ENCODE data around the gene TRAPPC8. TPM values are rescaled to one million over a fixed set of nuclear protein-coding genes. Genes with fewer than 3 reads are reported as not detected.
"Not testable (repeated sequence)": the region's sequence is repeated elsewhere in the genome, so short reads cannot be mapped to it uniquely, and the experiment has no call there.

TRAPPC8 gene
- total RNA-seq, 1 donor from 2014 or later: 50.9 TPM

DNA sequence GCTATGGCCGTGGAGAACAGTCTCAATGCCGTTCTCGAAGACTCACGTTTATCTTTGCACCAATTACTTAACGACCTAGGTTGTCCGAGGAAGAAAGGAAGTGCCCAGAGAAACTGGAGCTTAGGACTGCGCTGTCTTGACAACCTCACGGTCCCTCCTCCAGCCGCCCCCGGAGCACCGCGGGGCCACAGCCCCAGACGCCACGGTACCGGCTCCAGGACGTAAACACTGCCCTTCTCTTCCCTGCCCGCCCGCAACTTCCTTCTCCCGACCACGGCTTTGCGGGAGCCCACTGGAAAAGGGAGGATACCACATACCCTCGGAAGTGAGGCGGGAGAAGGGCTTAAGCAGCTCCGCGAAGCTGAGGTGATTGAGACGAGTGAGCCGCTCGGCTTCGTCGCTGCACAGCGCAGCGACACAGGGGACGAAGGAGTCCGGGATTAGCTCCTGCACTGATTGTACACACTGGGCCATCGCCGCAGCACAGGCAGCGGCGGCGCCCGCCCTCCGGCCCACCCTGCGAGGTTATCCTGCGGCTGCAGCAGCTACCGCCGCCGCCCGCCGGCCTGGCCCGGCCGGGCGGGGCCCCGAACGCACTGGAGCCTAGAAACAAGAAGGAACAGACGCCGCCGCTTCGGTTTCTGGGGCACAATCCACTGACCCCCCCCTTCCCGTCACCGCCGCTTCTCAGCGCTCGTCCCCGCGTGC, 483 bp downstream of the TRAPPC8 start:
- Histone ChIP-seq H3K36me3 (no peaks in the 10 kb centered on the region), H3K9me3 (no peaks in the 10 kb centered on the region), H3K27ac (peak overlapping the region; percentile 89), H3K4me1 (peaks cover 27% of the 10 kb centered on the region), H3K27me3 (no peaks in the 10 kb centered on the region), H3K4me3 (peak overlapping the region; percentile 86)
- TF ChIP-seq, protein P1, sequence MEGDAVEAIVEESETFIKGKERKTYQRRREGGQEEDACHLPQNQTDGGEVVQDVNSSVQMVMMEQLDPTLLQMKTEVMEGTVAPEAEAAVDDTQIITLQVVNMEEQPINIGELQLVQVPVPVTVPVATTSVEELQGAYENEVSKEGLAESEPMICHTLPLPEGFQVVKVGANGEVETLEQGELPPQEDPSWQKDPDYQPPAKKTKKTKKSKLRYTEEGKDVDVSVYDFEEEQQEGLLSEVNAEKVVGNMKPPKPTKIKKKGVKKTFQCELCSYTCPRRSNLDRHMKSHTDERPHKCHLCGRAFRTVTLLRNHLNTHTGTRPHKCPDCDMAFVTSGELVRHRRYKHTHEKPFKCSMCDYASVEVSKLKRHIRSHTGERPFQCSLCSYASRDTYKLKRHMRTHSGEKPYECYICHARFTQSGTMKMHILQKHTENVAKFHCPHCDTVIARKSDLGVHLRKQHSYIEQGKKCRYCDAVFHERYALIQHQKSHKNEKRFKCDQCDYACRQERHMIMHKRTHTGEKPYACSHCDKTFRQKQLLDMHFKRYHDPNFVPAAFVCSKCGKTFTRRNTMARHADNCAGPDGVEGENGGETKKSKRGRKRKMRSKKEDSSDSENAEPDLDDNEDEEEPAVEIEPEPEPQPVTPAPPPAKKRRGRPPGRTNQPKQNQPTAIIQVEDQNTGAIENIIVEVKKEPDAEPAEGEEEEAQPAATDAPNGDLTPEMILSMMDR (IDR thresholded peaks at IDR 0.05): no peak
- ATAC-seq (peak; percentile 66), DNase-seq (peak; percentile 85)
- intact Hi-C loops (cut with DNase I): no loop called here

DNA sequence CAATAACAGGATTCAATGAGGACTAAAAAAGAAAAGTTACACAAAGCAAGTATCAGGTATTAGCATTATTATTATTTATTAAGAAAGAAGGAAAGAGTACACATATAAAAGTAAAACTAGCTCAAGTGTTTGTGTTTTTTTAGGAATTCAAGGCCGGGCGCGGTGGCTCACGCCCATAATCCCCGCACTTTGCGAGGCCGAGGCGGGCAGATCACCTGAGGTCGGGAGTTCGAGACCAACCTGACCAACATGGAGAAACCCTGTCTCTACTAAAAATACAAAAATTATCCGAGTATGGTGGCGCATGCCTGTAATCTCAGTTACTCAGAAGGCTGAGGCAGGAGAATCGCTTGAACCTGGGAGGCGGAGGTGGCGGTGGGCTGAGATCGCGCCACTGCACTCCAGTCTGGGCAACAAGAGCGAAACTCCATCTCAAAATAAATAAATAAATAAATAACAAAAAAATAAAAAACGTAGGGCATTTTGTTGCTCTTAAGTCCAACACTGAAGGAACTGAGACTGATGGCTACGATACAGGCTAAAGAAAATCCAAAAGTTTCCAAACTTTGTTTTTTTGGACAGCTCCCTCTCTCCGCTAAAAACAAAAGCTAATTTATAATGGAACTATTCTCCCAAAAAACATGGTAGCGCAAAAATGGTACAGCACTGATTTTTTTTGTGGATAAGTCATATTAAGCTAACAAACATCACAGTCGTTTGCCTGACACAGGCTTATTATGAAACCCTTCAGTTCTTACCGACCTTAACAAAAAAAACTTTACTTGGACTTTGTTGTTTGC, 1.7 kb downstream of the TRAPPC8 start:
- peaks cover 27% of the 10 kb centered on the region for H3K4me1 ChIP-seq
- no peaks in the 10 kb centered on the region for H3K27me3 ChIP-seq
- H3K36me3 ChIP-seq: peaks cover 4% of the 10 kb centered on the region
- no peaks in the 10 kb centered on the region for H3K9me3 ChIP-seq
- DNase-seq (no peak), ATAC-seq (no peak)
- TF ChIP-seq, protein P1 (IDR thresholded peaks at IDR 0.05): no peak
- H3K4me3 ChIP-seq: peak overlapping the region; percentile 86
- intact Hi-C loops (cut with DNase I): no loop called here
- no peak overlapping the region for H3K27ac ChIP-seq

DNA sequence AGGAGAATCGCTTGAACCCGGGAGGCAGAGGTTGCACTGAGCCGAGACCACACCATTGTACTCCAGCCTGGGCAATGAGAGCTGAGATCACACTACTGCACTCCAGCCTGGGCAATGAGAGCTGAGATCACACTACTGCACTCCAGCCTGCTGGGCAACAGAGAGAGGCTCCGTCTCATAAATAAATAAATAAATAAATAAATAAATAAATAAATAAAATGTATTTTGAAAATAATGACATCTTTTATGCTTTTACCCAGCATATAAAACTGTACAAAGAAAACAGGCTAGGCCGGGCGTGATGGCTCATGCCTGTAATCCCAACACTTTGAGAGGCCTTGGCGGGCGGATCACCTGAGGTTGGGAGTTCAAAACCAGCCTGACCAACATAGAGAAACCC, 8.2 kb downstream of the TRAPPC8 start:
- H3K4me3 ChIP-seq; H3K9me3 ChIP-seq; H3K4me1 ChIP-seq; H3K27ac ChIP-seq; intact Hi-C loops (cut with DNase I); DNase-seq; H3K27me3 ChIP-seq; ATAC-seq: not testable (repeated sequence)
- peaks cover 26% of the 10 kb centered on the region for H3K36me3 ChIP-seq

DNA sequence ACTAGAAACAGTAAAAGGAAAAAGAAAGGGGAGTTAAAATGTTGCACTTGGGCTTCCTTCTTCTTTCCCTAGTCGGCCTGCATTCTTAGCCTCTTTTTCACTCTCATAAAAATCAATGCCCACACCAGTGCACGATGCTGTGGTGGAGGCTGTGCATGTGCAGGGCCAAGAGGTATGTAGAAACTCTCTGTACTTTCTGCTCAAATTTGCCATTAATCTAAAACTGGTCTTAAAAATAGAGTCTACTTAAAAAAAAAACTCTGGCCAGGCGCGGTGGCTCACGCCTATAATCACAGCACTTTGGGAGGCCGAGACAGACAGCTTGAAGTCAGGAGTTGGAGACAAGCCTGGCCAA, 11.1 kb downstream of the TRAPPC8 start:
- H3K27me3 ChIP-seq: no peaks in the 10 kb centered on the region
- TF ChIP-seq, protein P1 (IDR thresholded peaks at IDR 0.05): no peak
- no peak overlapping the region for H3K4me3 ChIP-seq
- DNase-seq: no peak
- intact Hi-C loops (cut with DNase I): no loop called here
- ATAC-seq: no peak
- peaks cover 55% of the 10 kb centered on the region for H3K36me3 ChIP-seq
- H3K9me3 ChIP-seq: no peaks in the 10 kb centered on the region
- no peak overlapping the region for H3K27ac ChIP-seq
- H3K4me1 ChIP-seq: no peaks in the 10 kb centered on the region

GRCh38 chr18:31931163-31931885, 11.6 kb downstream of the TRAPPC8 start:
- intact Hi-C loops (cut with DNase I): no loop called here
- no peak overlapping the region for H3K27ac ChIP-seq
- ATAC-seq: no peak
- TF ChIP-seq, protein P1 (IDR thresholded peaks at IDR 0.05): no peak
- H3K36me3 ChIP-seq: peaks cover 57% of the 10 kb centered on the region
- DNase-seq: no peak
- H3K27me3 ChIP-seq: no peaks in the 10 kb centered on the region
- H3K4me3 ChIP-seq: no peak overlapping the region
- no peaks in the 10 kb centered on the region for H3K9me3 ChIP-seq
- H3K4me1 ChIP-seq: no peaks in the 10 kb centered on the region

DNA sequence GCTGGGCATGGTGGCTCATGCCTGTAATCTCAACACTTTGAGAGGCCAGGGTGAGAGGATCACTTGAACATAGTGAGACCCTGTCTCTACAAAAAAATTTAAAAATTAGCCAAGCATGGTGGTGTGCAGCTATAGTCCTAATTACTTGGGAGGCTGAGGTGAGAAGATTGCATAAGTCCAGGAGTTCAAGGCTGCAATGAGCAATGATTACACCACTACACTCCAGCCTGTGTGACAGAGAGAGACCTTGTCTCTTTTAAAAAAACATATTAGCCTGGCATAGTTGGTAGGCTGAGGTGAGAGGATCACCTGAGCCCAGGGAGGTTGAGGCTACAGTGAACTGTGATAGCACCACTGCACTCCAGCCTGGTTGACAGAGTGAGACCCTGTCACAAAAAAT, 13.7 kb downstream of the TRAPPC8 start:
- Histone ChIP-seq H3K4me1 (no peaks in the 10 kb centered on the region), H3K27ac (no peak overlapping the region), H3K9me3 (no peaks in the 10 kb centered on the region), H3K4me3 (no peak overlapping the region), H3K27me3 (no peaks in the 10 kb centered on the region), H3K36me3 (peaks cover 56% of the 10 kb centered on the region)
- DNase-seq (no peak), ATAC-seq (no peak)
- intact Hi-C loops (cut with DNase I): no loop called here
- TF ChIP-seq, protein P1 (IDR thresholded peaks at IDR 0.05): no peak

DNA sequence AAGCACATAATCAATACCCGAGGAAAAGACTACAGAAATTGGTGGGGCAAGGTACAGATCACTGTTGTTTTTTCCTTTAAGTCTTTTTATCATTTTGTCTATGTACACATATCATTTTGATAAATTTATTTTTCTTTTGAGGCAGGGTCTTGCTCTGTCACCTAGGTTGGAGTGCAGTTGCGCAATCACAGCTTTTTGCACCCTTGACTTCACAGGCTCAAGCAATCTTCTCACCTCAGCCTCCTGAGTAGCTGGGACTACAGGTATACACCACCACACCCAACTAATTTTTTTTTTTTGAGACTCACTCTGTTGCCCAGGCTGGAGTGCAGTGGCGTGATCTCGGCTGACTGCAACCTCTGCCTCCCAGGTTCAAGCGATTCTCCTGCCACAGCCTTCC, 15.9 kb downstream of the TRAPPC8 start:
- intact Hi-C loops (cut with DNase I); H3K4me1 ChIP-seq; H3K4me3 ChIP-seq; DNase-seq; H3K27me3 ChIP-seq; ATAC-seq; H3K27ac ChIP-seq; H3K9me3 ChIP-seq: not testable (repeated sequence)
- peaks cover 70% of the 10 kb centered on the region for H3K36me3 ChIP-seq
